ENCODE results near the gene SMARCAL1. TPM values are rescaled to one million over a fixed set of nuclear protein-coding genes. Genes with fewer than 3 reads are reported as not detected.

The SMARCAL1 gene
- total and polyA plus RNA-seq, 2 of the 13 experiments (the other 11 are each of a cell fraction or from before 2014, with no cell fraction given), result 12.7 to 21.3 TPM

GRCh38 chr2:216519154-216519762 lies 107.0 kb downstream of the SMARCAL1 start (continued):
- TF ChIP-seq ZZZ3 (CRISPR knock-in tag; IDR thresholded peaks at IDR 0.05; ENCODE audit: borderline replicate concordance) (no peak), ELF4 (CRISPR knock-in tag; IDR thresholded peaks at IDR 0.05; ENCODE audit: borderline replicate concordance) (no peak), ZNF691 (CRISPR knock-in tag; IDR thresholded peaks at IDR 0.05; ENCODE audit: borderline replicate concordance, low read depth) (0 out of 2 replicates have a peak, but pooled peaks have one; percentile 10), ZNF512B (CRISPR knock-in tag; IDR thresholded peaks at IDR 0.05; ENCODE audit: borderline replicate concordance) (no peak), SMAD3 (CRISPR knock-in tag; IDR thresholded peaks at IDR 0.05) (0 out of 2 replicates have a peak, but pooled peaks have one; percentile 51), ARID5B (CRISPR knock-in tag; IDR thresholded peaks at IDR 0.05) (peak; percentile 60), MIER3 (CRISPR knock-in tag; IDR thresholded peaks at IDR 0.05; ENCODE audit: borderline replicate concordance) (0 out of 2 replicates have a peak, but pooled peaks have one; percentile 45), ZNF331 (CRISPR knock-in tag; IDR thresholded peaks at IDR 0.05) (0 out of 2 replicates have a peak, but pooled peaks have one; percentile 32), BCLAF1 (IDR thresholded peaks at IDR 0.05) (no peak), PPARG (CRISPR knock-in tag; conservative IDR thresholded peaks at IDR 0.05) (peak; percentile 72), YEATS2 (CRISPR knock-in tag; IDR thresholded peaks at IDR 0.05; ENCODE audit: borderline replicate concordance) (0 out of 2 replicates have a peak, but pooled peaks have one; percentile 45), RXRB (CRISPR knock-in tag; IDR thresholded peaks at IDR 0.05; ENCODE audit: borderline replicate concordance) (peak; percentile 43; the same call in 1 of the 2 replicates), BCL6 (CRISPR knock-in tag; IDR thresholded peaks at IDR 0.05) (peak; percentile 33; the same call in 1 of the 2 replicates), CTCF (CRISPR knock-in tag; IDR thresholded peaks at IDR 0.05) (peak; percentile 92), TOE1 (CRISPR knock-in tag; IDR thresholded peaks at IDR 0.05) (0 out of 2 replicates have a peak, but pooled peaks have one; percentile 41), SMAD9 (CRISPR knock-in tag; IDR thresholded peaks at IDR 0.05) (0 out of 2 replicates have a peak, but pooled peaks have one; percentile 25)
